Memory B cell (primary cell): ENCODE measurements around the gene TFDP1.

Source experiments
- ATAC-seq: fragments of 150-1000 bp; cut with Tn5 transposase; 2 replicates; pipeline ENCODE4 v1.10.0; 2021; ENCODE audit warnings: low read depth, mild to moderate bottlenecking, moderate library complexity
- DNase-seq, 2 donors: peaks; one replicate each; pipeline ENCODE4 v3.0.0; 2022; ENCODE audit warnings: low spot score in 2 of 2
- H3K27ac Mint-ChIP-seq: one replicate; pipeline ENCODE4 v1.8.0; 2022; ENCODE audit warnings: mild to moderate bottlenecking, moderate library complexity, mixed read lengths
- H3K27me3 Mint-ChIP-seq: one replicate; pipeline ENCODE4 v1.8.0; 2022; ENCODE audit warnings: mixed read lengths
- H3K36me3 Mint-ChIP-seq: one replicate; pipeline ENCODE4 v1.8.0; 2022; ENCODE audit warnings: mild to moderate bottlenecking, mixed read lengths
- H3K4me1 Mint-ChIP-seq: one replicate; pipeline ENCODE4 v1.8.0; 2022; ENCODE audit warnings: mixed read lengths
- H3K4me3 Mint-ChIP-seq: one replicate; pipeline ENCODE4 v1.8.0; 2022; ENCODE audit warnings: mild to moderate bottlenecking, moderate library complexity, mixed read lengths
- H3K9me3 Mint-ChIP-seq: one replicate; pipeline ENCODE4 v1.8.0; 2022; ENCODE audit warnings: mixed read lengths

The TFDP1 gene

DNA sequence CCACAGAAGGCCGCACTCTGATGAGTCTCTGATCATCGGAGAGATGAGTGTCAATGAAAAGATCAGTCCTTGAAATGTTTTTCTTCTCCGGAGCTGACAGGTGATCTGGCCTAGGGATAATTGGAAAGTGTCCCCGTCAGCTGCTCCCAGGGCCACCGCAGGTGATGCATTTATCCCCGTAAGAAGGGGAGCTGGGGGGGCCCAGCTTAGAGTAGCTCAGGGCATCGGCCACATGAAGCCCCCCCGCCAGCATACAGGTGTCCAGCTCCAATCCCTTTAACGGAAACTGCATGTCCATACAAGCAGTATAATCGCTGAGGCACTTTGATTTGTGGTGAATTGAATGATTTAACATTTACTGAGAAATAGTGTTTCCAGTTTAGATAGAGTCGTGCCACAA lies 45.7 kb downstream of the TFDP1 start:
- peaks cover 17% of the 10 kb centered on the region for H3K36me3 Mint-ChIP-seq
- no peak overlapping the region for H3K4me3 Mint-ChIP-seq
- no peaks in the 10 kb centered on the region for H3K27me3 Mint-ChIP-seq
- peaks cover 5% of the 10 kb centered on the region for H3K4me1 Mint-ChIP-seq
- no peak overlapping the region for H3K27ac Mint-ChIP-seq
- DNase-seq = no peak
- no peaks in the 10 kb centered on the region for H3K9me3 Mint-ChIP-seq
- ATAC-seq = no peak

DNA sequence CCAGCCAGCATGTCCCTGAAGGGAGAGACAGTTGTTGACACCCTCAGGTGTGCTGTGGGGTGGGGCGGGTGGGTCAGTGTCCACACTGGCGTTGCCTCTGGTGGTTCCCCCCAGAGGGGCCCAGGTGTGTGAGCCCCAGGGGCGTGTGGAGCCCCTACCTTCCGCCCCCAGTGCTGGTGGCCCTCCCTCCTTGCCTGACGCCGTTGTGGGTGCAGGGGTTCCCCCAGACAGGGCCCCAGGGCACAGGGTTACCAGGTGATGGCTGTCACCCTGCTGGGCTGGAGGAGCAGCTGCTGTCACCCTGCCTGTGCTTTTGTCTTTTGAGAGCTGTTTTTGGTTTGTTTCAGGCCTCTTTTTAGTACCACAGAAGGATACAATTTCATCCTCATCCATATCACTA lies 46.3 kb downstream of the TFDP1 start:
- Mint-ChIP-seq H3K36me3 (peaks cover 18% of the 10 kb centered on the region), H3K4me1 (peaks cover 5% of the 10 kb centered on the region), H3K9me3 (no peaks in the 10 kb centered on the region), H3K27ac (no peak overlapping the region), H3K4me3 (no peak overlapping the region), H3K27me3 (no peaks in the 10 kb centered on the region)
- ATAC-seq = no peak
- no peak for DNase-seq

DNA sequence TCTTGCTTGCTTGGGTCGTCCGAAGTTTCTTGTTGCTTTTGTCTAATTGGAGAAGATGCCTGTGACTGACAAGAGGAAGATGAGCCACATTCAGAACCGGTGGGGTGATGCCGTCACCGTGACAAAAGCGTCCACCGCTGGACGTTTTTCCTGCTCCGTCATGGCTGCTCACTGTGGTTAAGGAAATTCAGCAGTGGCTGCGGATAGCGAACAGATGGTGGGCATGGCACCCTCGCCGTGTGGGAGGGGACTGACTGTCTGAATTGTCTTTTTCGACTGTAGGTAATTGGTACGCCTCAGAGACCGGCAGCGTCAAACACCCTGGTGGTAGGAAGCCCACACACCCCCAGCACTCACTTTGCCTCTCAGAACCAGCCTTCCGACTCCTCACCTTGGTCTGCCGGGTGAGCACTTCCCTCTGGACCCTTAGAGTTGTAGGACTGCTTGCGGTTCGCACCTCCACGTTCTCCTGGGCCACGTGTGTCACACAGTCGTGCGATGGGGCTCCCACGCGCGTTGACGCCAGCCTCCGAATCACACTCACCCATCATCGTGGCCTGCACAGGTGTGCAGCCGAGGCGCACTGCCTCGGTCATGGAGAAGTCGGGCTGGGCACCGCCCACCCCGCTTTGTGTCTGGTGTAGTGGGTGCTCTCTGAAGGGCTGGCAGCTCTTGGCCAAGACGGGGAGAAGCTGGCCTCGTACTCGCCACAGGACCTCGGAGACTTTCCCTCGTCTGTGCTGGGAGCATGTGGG lies 47.0 kb downstream of the TFDP1 start:
- H3K27ac Mint-ChIP-seq = no peak overlapping the region
- no peaks in the 10 kb centered on the region for H3K9me3 Mint-ChIP-seq
- H3K36me3 Mint-ChIP-seq = peaks cover 19% of the 10 kb centered on the region
- no peak overlapping the region for H3K4me3 Mint-ChIP-seq
- H3K4me1 Mint-ChIP-seq = peaks cover 5% of the 10 kb centered on the region
- H3K27me3 Mint-ChIP-seq = no peaks in the 10 kb centered on the region
- DNase-seq (no peak), ATAC-seq (no peak)

DNA sequence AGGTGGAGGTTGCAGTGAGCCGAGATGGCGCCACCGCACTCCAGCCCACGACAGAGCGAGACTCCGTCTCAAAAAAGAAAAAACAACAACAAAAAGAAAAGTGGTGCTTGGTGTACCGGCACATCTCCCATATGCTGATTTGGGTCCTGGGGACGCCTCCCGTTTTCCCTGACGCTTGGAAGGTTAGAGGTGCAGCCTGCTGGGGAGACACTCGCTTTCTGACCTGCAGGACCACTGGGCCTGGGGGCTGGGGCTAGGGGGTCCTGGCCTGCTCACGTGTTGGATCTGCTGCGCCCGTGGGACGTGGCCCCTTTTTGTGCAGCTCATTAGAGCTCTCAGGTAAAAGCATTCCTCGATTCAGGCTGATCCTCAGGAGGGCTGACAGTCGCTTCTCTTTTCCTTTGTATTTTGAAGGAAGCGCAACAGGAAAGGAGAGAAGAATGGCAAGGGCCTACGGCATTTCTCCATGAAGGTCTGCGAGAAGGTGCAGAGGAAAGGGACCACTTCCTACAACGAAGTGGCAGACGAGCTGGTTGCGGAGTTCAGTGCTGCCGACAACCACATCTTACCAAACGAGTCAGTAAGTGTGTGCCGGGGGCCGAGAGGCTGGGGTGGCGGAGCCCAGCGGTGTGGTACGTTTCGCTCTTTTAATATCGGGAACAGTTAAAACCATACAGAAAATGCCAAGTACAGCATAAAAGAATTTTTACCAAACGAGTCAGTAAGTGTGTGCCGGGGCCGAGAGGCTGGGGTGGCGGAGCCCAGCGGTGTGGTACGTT lies 48.3 kb downstream of the TFDP1 start:
- ATAC-seq = no peak
- no peak overlapping the region for H3K27ac Mint-ChIP-seq
- DNase-seq = no peak
- peaks cover 5% of the 10 kb centered on the region for H3K4me1 Mint-ChIP-seq
- no peaks in the 10 kb centered on the region for H3K9me3 Mint-ChIP-seq
- H3K36me3 Mint-ChIP-seq = peaks cover 27% of the 10 kb centered on the region
- no peaks in the 10 kb centered on the region for H3K27me3 Mint-ChIP-seq
- H3K4me3 Mint-ChIP-seq = no peak overlapping the region

DNA sequence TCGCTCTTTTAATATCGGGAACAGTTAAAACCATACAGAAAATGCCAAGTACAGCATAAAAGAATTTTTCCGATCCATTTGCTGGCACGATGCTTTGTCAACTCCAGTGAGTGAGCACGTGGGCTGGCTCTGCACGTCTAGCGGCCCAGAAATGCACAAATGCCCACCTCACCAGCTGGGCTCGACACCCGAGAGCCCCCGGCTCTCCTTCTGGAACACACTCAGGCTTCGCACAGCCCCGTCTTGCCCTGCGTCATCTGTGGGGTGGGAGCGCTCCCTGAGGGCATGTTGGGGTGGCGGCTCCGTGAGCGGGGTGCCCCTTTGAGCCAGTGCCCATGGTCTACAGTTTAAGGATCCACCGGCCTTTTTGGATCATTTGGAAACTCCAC lies 48.9 kb downstream of the TFDP1 start:
- ATAC-seq = no peak
- no peak for DNase-seq
- Mint-ChIP-seq H3K9me3 (no peaks in the 10 kb centered on the region), H3K27ac (no peak overlapping the region), H3K4me3 (no peak overlapping the region), H3K36me3 (peaks cover 30% of the 10 kb centered on the region), H3K4me1 (peaks cover 5% of the 10 kb centered on the region), H3K27me3 (no peaks in the 10 kb centered on the region)

DNA sequence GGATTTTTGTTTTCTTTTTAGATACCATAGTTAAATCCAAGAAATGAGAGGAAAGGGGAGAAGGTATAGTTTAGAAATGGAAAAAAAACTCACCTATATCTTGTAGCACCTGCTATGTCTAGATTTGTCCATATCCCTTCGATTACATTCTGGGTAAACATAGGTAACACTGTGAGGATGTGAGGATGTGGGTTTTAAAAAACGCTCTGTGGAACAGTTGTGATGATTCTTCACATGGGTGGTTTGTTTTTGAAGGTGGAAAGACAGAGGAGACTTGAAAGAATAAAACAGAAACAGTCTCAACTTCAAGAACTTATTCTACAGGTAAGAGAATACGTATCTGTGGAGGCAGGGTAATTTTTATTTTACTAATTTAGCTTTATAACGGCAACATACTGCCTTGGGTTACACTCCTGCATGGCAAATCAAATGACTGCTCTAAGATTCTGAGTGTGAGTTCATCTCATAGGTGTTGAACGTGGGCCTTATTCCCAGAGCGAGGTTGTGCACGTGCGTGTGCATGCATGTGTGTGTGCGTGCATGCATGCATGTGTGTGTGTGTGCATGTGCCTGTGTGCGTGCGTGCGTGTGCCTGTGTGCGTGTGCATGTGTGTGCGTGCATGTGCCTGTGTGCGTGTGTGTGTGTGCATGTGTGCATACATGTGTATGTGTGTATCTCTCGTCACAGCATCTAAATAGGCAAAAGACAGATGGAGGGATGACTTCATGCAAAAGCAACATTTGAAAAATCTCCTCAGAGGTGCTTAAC lies 49.9 kb downstream of the TFDP1 start:
- Mint-ChIP-seq H3K9me3 (no peaks in the 10 kb centered on the region), H3K4me1 (no peaks in the 10 kb centered on the region), H3K27me3 (no peaks in the 10 kb centered on the region), H3K4me3 (no peak overlapping the region), H3K27ac (no peak overlapping the region), H3K36me3 (peaks cover 30% of the 10 kb centered on the region)
- DNase-seq = no peak
- no peak for ATAC-seq

DNA sequence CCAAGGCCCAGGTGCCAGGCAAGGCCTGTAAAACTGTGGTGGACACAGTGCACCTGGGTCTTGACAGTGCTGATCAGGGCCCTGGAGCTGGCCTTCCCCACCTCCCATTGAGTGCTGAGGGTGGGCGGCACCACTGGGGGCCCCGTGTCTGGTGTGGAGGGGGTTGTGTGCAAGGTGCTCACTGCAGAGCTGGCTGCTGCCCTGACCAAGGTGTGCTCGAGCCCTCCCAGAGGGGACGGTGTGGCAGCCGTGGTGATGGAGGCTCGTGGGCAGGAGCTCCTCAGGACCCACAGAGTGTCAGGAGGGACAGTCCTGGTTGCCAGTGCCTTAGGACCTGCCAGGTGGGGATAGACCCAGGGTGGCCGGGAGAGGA lies 50.5 kb downstream of the TFDP1 start:
- Mint-ChIP-seq H3K9me3 (no peaks in the 10 kb centered on the region), H3K27me3 (no peaks in the 10 kb centered on the region), H3K36me3 (peaks cover 35% of the 10 kb centered on the region), H3K4me3 (no peak overlapping the region), H3K27ac (no peak overlapping the region), H3K4me1 (no peaks in the 10 kb centered on the region)
- ATAC-seq (no peak), DNase-seq (no peak)

DNA sequence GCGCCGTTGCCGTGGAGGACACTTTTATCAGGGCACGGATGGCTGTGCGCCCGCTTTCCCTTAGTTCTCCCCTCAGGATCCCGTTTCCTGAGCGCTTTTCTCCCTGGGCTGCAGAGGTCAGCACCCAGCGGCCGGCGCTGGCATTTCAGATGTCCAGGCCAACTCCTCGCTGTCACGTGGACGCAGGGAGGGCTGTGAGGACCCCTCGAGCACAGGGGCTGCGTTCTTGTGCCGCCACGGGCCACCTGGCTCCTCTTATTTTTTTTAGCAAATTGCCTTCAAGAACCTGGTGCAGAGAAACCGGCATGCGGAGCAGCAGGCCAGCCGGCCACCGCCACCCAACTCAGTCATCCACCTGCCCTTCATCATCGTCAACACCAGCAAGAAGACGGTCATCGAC lies 51.2 kb downstream of the TFDP1 start:
- H3K4me3 Mint-ChIP-seq = no peak overlapping the region
- no peak for DNase-seq
- no peak overlapping the region for H3K27ac Mint-ChIP-seq
- no peaks in the 10 kb centered on the region for H3K4me1 Mint-ChIP-seq
- peaks cover 42% of the 10 kb centered on the region for H3K36me3 Mint-ChIP-seq
- H3K9me3 Mint-ChIP-seq = no peaks in the 10 kb centered on the region
- no peak for ATAC-seq
- no peaks in the 10 kb centered on the region for H3K27me3 Mint-ChIP-seq

DNA sequence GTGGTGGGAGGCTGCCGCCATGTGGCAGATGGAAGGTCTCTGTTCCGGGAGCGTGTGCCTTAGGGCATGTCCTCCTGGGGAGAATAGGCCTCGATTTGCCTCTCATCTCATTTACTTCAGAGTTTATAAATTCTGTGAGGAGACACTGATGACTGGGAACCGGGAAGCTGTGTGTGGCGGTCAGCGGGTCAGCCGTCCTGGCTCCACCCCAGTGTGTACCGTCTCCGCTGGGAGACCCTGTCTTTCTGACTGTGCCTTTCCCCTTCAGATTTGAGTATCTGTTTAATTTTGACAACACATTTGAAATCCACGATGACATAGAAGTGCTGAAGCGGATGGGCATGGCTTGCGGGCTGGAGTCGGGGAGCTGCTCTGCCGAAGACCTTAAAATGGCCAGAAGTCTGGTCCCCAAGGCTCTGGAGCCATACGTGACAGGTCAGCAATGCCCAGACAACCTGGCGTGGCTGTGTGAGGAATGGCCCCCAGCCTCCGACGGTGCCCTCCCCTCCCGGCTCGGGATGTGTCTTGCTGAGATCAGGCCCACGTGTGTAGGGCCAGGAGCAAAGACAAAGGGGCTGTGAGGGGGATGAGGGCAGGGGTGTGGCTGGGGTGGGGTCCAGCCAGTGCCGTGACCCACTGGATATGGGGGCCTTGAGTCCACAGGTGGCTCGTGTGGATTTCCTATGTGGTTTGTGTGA lies 51.9 kb downstream of the TFDP1 start:
- no peak overlapping the region for H3K27ac Mint-ChIP-seq

DNA sequence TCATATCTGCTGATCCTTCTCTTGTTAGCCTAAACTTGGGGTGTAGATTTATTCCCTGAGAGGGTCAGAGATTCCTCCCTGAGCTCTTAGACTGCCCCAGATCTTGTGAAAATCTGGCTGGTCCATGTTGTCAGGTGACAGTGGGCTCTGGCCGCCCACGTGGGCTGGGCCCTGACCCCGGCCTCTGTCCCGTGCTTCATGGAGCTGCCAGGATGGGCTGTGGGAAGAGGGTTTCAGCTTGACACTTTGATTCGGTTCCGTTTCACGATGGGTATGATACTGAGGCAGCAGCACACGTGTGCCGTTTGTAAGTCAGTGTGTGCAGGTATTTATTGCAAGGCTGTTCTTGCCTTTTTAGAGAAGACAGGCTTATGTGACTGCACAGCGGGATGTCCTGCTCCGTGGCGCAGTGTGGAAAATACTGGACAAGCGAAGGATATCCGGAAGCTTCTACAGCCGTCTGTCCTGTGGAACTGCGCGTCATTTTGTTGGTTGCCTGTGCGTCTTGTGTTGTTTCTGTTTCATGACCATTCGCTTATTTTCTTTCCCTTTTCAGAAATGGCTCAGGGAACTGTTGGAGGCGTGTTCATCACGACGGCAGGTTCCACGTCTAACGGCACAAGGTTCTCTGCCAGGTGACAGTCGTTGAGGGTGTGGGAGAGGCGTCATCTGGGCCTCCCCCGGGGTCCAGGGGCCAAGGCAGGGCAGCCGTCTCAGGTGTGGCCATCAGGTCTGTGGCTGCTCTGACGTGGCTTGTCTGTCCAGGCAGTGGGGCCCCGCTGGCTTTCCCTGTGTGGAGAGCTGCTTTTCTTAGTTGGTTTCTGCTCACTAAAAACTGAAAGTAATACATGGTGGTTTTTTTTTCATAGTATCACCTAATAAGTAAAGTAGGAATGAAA lies 53.0 kb downstream of the TFDP1 start:
- peaks cover 2% of the 10 kb centered on the region for H3K4me1 Mint-ChIP-seq
- ATAC-seq (no peak), DNase-seq (no peak)
- no peak overlapping the region for H3K27ac Mint-ChIP-seq
- H3K9me3 Mint-ChIP-seq = no peaks in the 10 kb centered on the region
- H3K36me3 Mint-ChIP-seq = peaks cover 52% of the 10 kb centered on the region
- H3K4me3 Mint-ChIP-seq = no peak overlapping the region
- H3K27me3 Mint-ChIP-seq = no peaks in the 10 kb centered on the region

More for the DNA sequence above, 51.9 kb downstream of the TFDP1 start:
- no peak for ATAC-seq
- H3K36me3 Mint-ChIP-seq = peaks cover 44% of the 10 kb centered on the region
- H3K4me1 Mint-ChIP-seq = no peaks in the 10 kb centered on the region
- no peak for DNase-seq
- H3K4me3 Mint-ChIP-seq = no peak overlapping the region
- H3K9me3 Mint-ChIP-seq = no peaks in the 10 kb centered on the region
- no peaks in the 10 kb centered on the region for H3K27me3 Mint-ChIP-seq

DNA sequence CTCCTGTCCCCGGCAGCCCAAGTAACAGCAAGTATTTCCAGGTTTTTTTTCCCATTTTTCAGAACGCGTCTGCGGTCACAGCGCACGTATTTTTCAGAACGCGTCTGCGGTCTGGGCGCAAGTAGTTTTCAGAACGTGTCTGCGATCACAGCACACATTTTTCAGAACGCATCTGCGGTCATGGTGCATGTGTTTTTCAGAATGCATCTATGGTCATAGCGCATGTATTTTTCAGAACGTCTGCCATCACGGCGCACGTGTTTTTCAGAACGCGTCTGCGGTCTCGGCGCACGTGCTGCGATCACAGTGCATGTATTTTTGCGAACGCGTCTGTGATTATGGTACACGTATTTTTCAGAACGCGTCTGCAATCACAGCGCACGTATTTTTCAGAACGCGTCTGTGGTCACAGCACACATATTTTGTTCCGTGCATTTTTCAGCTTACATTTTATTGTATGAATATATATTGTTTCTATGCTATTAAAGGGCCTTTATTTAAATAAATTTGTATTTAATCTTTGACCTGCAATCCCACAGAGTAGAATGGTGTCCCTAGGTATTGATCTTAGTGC lies 53.7 kb downstream of the TFDP1 start:
- Mint-ChIP-seq H3K27ac (no peak overlapping the region), H3K4me1 (peaks cover 7% of the 10 kb centered on the region)
- no peak for ATAC-seq

DNA sequence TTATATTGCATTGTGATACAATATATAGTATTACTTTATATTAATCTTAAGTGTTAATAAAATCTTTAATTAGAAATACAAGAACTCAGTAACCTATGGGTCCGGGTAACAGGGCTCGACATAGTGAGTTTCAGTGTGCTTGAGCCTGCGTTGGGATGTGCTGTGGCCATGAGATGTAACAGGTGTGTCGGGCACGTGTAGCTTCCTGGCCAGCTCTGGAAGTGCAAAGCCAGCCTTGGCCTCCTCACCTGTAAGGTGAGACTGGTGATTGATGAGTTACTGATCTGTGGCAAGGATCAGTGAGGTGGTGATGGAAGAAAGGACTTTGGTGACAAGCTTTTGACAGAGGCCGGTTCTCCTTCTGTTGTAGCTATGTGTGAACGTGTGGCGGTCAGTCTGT lies 54.3 kb downstream of the TFDP1 start:
- H3K27ac Mint-ChIP-seq = no peak overlapping the region

More for the DNA sequence above, 53.7 kb downstream of the TFDP1 start:
- H3K9me3 Mint-ChIP-seq = no peaks in the 10 kb centered on the region
- no peak for DNase-seq
- H3K36me3 Mint-ChIP-seq = peaks cover 49% of the 10 kb centered on the region
- no peaks in the 10 kb centered on the region for H3K27me3 Mint-ChIP-seq
- no peak overlapping the region for H3K4me3 Mint-ChIP-seq

More for the DNA sequence above, 54.3 kb downstream of the TFDP1 start:
- H3K36me3 Mint-ChIP-seq = peaks cover 49% of the 10 kb centered on the region
- H3K9me3 Mint-ChIP-seq = no peaks in the 10 kb centered on the region
- DNase-seq = no peak
- H3K4me1 Mint-ChIP-seq = peaks cover 10% of the 10 kb centered on the region
- no peak for ATAC-seq
- no peaks in the 10 kb centered on the region for H3K27me3 Mint-ChIP-seq
- H3K4me3 Mint-ChIP-seq = no peak overlapping the region
